Measurements from ENCODE around the gene DGKG. TPM values are rescaled to one million over a fixed set of nuclear protein-coding genes. Genes with fewer than 3 reads are reported as not detected.

Gene DGKG
- total and polyA plus RNA-seq, 8 donors: 0.12 to 26.3 (median 2.7) TPM

- H3K4me1 ChIP-seq: no peaks in the 10 kb centered on the region
- TF ChIP-seq POLR2AphosphoS5 (IDR thresholded peaks at IDR 0.05) (no peak), POLR2A (IDR thresholded peaks at IDR 0.05) (no peak)
- H3K27me3 ChIP-seq: no peaks in the 10 kb centered on the region
- intact Hi-C loops (cut with DNase I; ENCODE audit: low total_unique reads): no loop called here
- no peak overlapping the region for H3K27ac ChIP-seq
- WGBS, 5 donors: 75 to 84% (median 79%) methylated on average over 6 of the region's 6 CpGs
- no peak overlapping the region for H3K4me3 ChIP-seq
- DNase-seq: no peak
- no peaks in the 10 kb centered on the region for H3K36me3 ChIP-seq
- no peaks in the 10 kb centered on the region for H3K9me3 ChIP-seq
These were observed 31.1 kb downstream of the DGKG start for GRCh38 chr3:186330772-186331460.

GRCh38 chr3:186329589-186329988 lies 32.4 kb downstream of the DGKG start:
- H3K9me3 ChIP-seq: no peaks in the 10 kb centered on the region
- H3K27ac ChIP-seq: no peak overlapping the region
- no peaks in the 10 kb centered on the region for H3K4me1 ChIP-seq
- no peak for DNase-seq
- no peak for TF ChIP-seq POLR2AphosphoS5 (IDR thresholded peaks at IDR 0.05)
- no peak for TF ChIP-seq POLR2A (IDR thresholded peaks at IDR 0.05)
- TF ChIP-seq CTCF (IDR thresholded peaks at IDR 0.05): no peak
- TF ChIP-seq EP300 (IDR thresholded peaks at IDR 0.05): no peak
- H3K4me3 ChIP-seq: no peak overlapping the region
- 67 to 95% (median 84%) methylated on average over 1 of the region's 1 CpG for WGBS, 5 donors
- intact Hi-C loops (cut with DNase I; ENCODE audit: low total_unique reads): no loop called here
- H3K36me3 ChIP-seq: no peaks in the 10 kb centered on the region
- H3K27me3 ChIP-seq: no peaks in the 10 kb centered on the region

GRCh38 chr3:186327912-186328487 lies 34.0 kb downstream of the DGKG start:
- Histone ChIP-seq H3K9me3 (no peaks in the 10 kb centered on the region), H3K36me3 (no peaks in the 10 kb centered on the region), H3K27me3 (no peaks in the 10 kb centered on the region), H3K4me1 (no peaks in the 10 kb centered on the region), H3K27ac (no peak overlapping the region), H3K4me3 (no peak overlapping the region)
- TF ChIP-seq POLR2A (IDR thresholded peaks at IDR 0.05) (no peak), CTCF (IDR thresholded peaks at IDR 0.05) (no peak), EP300 (IDR thresholded peaks at IDR 0.05) (no peak), POLR2AphosphoS5 (IDR thresholded peaks at IDR 0.05) (no peak)
- intact Hi-C loops (cut with DNase I; ENCODE audit: low total_unique reads): no loop called here
- 65 to 85% (median 73%) methylated on average over 2 of the region's 2 CpGs for WGBS, 5 donors
- DNase-seq: no peak

GRCh38 chr3:186322761-186323160 lies 39.3 kb downstream of the DGKG start:
- H3K27me3 ChIP-seq: no peaks in the 10 kb centered on the region
- H3K27ac ChIP-seq: no peak overlapping the region
- DNase-seq: no peak
- no peak overlapping the region for H3K4me3 ChIP-seq
- H3K9me3 ChIP-seq: no peaks in the 10 kb centered on the region
- TF ChIP-seq EP300 (IDR thresholded peaks at IDR 0.05) (no peak), POLR2AphosphoS5 (IDR thresholded peaks at IDR 0.05) (no peak), CTCF (IDR thresholded peaks at IDR 0.05) (no peak), POLR2A (IDR thresholded peaks at IDR 0.05) (no peak)
- intact Hi-C loops (cut with DNase I; ENCODE audit: low total_unique reads): no loop called here
- 47 to 71% (median 65%) methylated on average over 5 of the region's 5 CpGs for WGBS, 5 donors
- H3K36me3 ChIP-seq: peaks cover 0 to 14% (median 5%) of the 10 kb centered on the region in 4 donors
- no peaks in the 10 kb centered on the region for H3K4me1 ChIP-seq

- intact Hi-C loops (cut with DNase I; ENCODE audit: low total_unique reads): no loop called here
- no peak for DNase-seq
These were observed 40.3 kb downstream of the DGKG start for GRCh38 chr3:186321746-186322145.

More at GRCh38 chr3:186321746-186322145, 40.3 kb downstream of the DGKG start:
- Histone ChIP-seq H3K36me3 (peaks cover 0 to 14% (median 5%) of the 10 kb centered on the region in 4 donors), H3K4me3 (no peak overlapping the region), H3K9me3 (no peaks in the 10 kb centered on the region), H3K27ac (no peak overlapping the region), H3K27me3 (no peaks in the 10 kb centered on the region), H3K4me1 (no peaks in the 10 kb centered on the region)
- 84 to 87% (median 86%) methylated on average over 3 of the region's 3 CpGs for WGBS, 5 donors
- TF ChIP-seq POLR2AphosphoS5 (IDR thresholded peaks at IDR 0.05) (no peak), POLR2A (IDR thresholded peaks at IDR 0.05) (no peak), CTCF (IDR thresholded peaks at IDR 0.05) (no peak), EP300 (IDR thresholded peaks at IDR 0.05) (no peak)
